K562 (cell line): ENCODE data around the gene TREH. TPM values are rescaled to one million over a fixed set of nuclear protein-coding genes. Genes with fewer than 3 reads are reported as not detected.

ENCODE experiments used
- ATAC-seq: fragments of 200-7000 bp; cut with Tn5 transposase; 3 replicates; pipeline ENCODE4 v1.9.1; 2020; ENCODE audit warnings: moderate library complexity
- BruUV-seq: library from RNA; stranded (reverse); fragments of 400-500 nt; replicated peaks from 2 replicates; lab custom pipeline; 2021; lab: Mats Ljungman, UMichigan
- CTCF ChIA-PET: fragments of 300-600 bp; formaldehyde crosslinking; extraction: SDS; loops from one replicate; lab custom pipeline; 2021; ENCODE audit warnings: low intra/inter-chr PET ratio; lab: Yijun Ruan, JAX
- POLR2A ChIA-PET: fragments of 300-600, 350-650 bp; sonication (Branson Sonifier 250); formaldehyde crosslinking; extraction: SDS; loops from one replicate; lab custom pipeline; 2021; ENCODE audit warnings: antibody characterized with exemption, inconsistent platforms; lab: Yijun Ruan, JAX
- DNase-seq, 4 experiments: peaks; one replicate each; pipeline versions ENCODE4 v3.0.0 to v3.0.0-alpha.2; 2011 to 2018; ENCODE audit warnings: low spot score in 3 of 4, mixed read lengths in 3 of 4; ENCODE audit errors: extremely low read depth in 1 of 4
- FAIRE-seq: peaks from 2 replicates; lab custom pipeline; 2011; peaks lifted over from hg19 to GRCh38; lab: Jason Lieb, UNC
- H2AFZ ChIP-seq: 2 replicates; pipeline ENCODE4 v1.6.0; 2011; ENCODE audit warnings: low read depth, low read length, control low read depth, inconsistent platforms
- H3K27ac ChIP-seq: fragments of 200-600 bp; 3 replicates; pipeline ENCODE4 v1.8.0; 2011; ENCODE audit warnings: low read depth, mild to moderate bottlenecking, control low read depth, inconsistent platforms, low read length, moderate library complexity, mixed read lengths; ENCODE audit errors: extremely low read depth
- H3K27me3 ChIP-seq, 2 experiments: fragments of 300-600 bp in 1 of 2; 2 replicates in 1 of 2; 3 replicates in 1 of 2; pipeline versions ENCODE4 v1.6.0 to v1.8.0; 2011; ENCODE audit warnings: inconsistent platforms in 2 of 2, low read length in 2 of 2, mild to moderate bottlenecking in 1 of 2, mixed read lengths in 1 of 2, moderate library complexity in 1 of 2; ENCODE audit not compliant: control insufficient read depth in 2 of 2, insufficient read depth in 2 of 2
- H3K36me3 ChIP-seq: fragments of 300-600 bp; 3 replicates; pipeline ENCODE4 v1.8.0; 2011; ENCODE audit warnings: mild to moderate bottlenecking, low read length, inconsistent platforms; ENCODE audit not compliant: control insufficient read depth, insufficient read depth
- H3K4me1 ChIP-seq, 2 experiments: fragments of 200-600 bp in 1 of 2; replicated peaks in 1 of 2; 2 replicates in 1 of 2; 3 replicates in 1 of 2; pipeline versions ENCODE4 v1.5.1 to v1.8.0; 2011; ENCODE audit warnings: inconsistent platforms in 2 of 2, low read length in 2 of 2, mild to moderate bottlenecking in 1 of 2, mixed read lengths in 1 of 2, moderate library complexity in 1 of 2; ENCODE audit not compliant: control insufficient read depth in 2 of 2, insufficient read depth in 2 of 2
- H3K4me2 ChIP-seq: 2 replicates; pipeline ENCODE4 v1.6.1; 2011; ENCODE audit warnings: low read length, control low read depth, inconsistent platforms, mixed read lengths; ENCODE audit not compliant: insufficient read depth
- H3K4me3 ChIP-seq: fragments of 200-600 bp; sonication (generic), shearing (Covaris generic); 2 replicates; pipeline ENCODE4 v1.5.1; 2016; ENCODE audit warnings: control low read depth, inconsistent platforms
- H3K79me2 ChIP-seq: fragments of 200-600 bp; 3 replicates; pipeline ENCODE4 v1.8.0; 2011; ENCODE audit warnings: low read length, inconsistent platforms; ENCODE audit not compliant: control insufficient read depth, insufficient read depth
- H3K9ac ChIP-seq, 2 experiments: 2 replicates each; pipeline versions ENCODE4 v1.6.0 to v1.6.1; 2011; ENCODE audit warnings: low read depth in 2 of 2, low read length in 2 of 2, control low read depth in 1 of 2, inconsistent platforms in 1 of 2, mild to moderate bottlenecking in 1 of 2, mixed read lengths in 1 of 2; ENCODE audit not compliant: insufficient read depth in 1 of 2
- H3K9me1 ChIP-seq: one replicate; pipeline ENCODE4 v1.6.0; 2011; ENCODE audit warnings: inconsistent platforms, mild to moderate bottlenecking, low read length, moderate library complexity; ENCODE audit not compliant: control insufficient read depth, insufficient read depth
- H3K9me3 ChIP-seq: replicated peaks from 2 replicates; pipeline ENCODE4 v1.5.1; 2011; ENCODE audit warnings: low read depth, low read length, inconsistent platforms; ENCODE audit not compliant: control insufficient read depth, insufficient read depth
- H4K20me1 ChIP-seq: replicated peaks from 2 replicates; pipeline ENCODE4 v1.6.1; 2011; ENCODE audit warnings: low read length, inconsistent platforms, mixed read lengths; ENCODE audit not compliant: control insufficient read depth, insufficient read depth
- CBX1 ChIP-seq: sonication (generic); IDR thresholded peaks from 2 replicates; pipeline ENCODE4 v1.6.1; 2016; ENCODE audit warnings: antibody characterized with exemption, low read depth, mild to moderate bottlenecking
- FOS ChIP-seq: IDR thresholded peaks from 3 replicates; pipeline ENCODE4 v1.6.1; 2011; ENCODE audit not compliant: insufficient read length; ENCODE audit errors: extremely low read depth
- FOXP1 ChIP-seq: sonication (generic); formaldehyde crosslinking; IDR thresholded peaks from 2 replicates; pipeline ENCODE4 v1.8.0; 2022; ENCODE audit warnings: mild to moderate bottlenecking, missing genetic modification reagents
- HDAC6 ChIP-seq: IDR thresholded peaks from 2 replicates; pipeline ENCODE4 v1.6.1; 2012; ENCODE audit warnings: low read depth, mild to moderate bottlenecking, control low read depth, inconsistent platforms, low read length, moderate library complexity
- HMG20B ChIP-seq: fragments of 250-450 bp; sonication (Bioruptor Pico); IDR thresholded peaks from 2 replicates; pipeline ENCODE4 v1.5.0; 2021; ENCODE audit warnings: mild to moderate bottlenecking
- NFIC ChIP-seq: fragments of 450-650 bp; IDR thresholded peaks from 2 replicates; pipeline ENCODE4 v1.6.1; 2017; ENCODE audit warnings: mild to moderate bottlenecking, inconsistent platforms
- ZNF316 ChIP-seq: fragments of 450-650 bp; IDR thresholded peaks from 2 replicates; pipeline ENCODE4 v1.6.1; 2016
- WGBS: fragments of 100-300 bp; shearing (Covaris generic); methylation state at CpG from one replicate; pipeline ENCODE4 v1.1.6; 2016; ENCODE audit warnings: low coverage, mixed read lengths; ENCODE audit not compliant: insufficient coverage; ENCODE audit errors: missing lambda C conversion rate; 5-methylcytosine and 5-hydroxymethylcytosine counted together
- in situ Hi-C: fragments of 300-500 bp; cut with MboI; formaldehyde crosslinking; loops from 4 replicates; pipeline ENCODE4 v1.15.0; 2018; ENCODE audit warnings: inconsistent platforms, mixed read lengths
- intact Hi-C: fragments of 100-400 bp; cut with micrococcal nuclease; formaldehyde crosslinking; loops from 2 replicates; pipeline ENCODE4 v1.14.2; 2022
- polyA plus RNA-seq, 8 experiments: library from polyadenylated mRNA; depleted of rRNA in 4 of 8; stranded (reverse) in 5 of 8; unstranded in 3 of 8; fragments of >200 nt; fragmentation: Nextera tagmentation in 2 of 8; fragmentation: Illumina TruSeq in 1 of 8; extraction: Ambion mirVana in 2 of 8; extraction: Trizol in 1 of 8; gene quantifications; 2 replicates each; pipeline versions ENCODE4 v1.2.1 to v1.2.3, GENCODE V29; 2011 to 2014; ENCODE audit warnings: inconsistent platforms in 1 of 8, missing spikeins in 1 of 8
- total RNA-seq, 7 experiments: library from RNA; depleted of rRNA in 6 of 7; stranded (reverse); fragments of >200 nt in 6 of 7; fragmentation: Illumina TruSeq in 2 of 7; extraction: Trizol in 2 of 7; gene quantifications; 2 replicates each; pipeline versions ENCODE4 v1.2.1 to v1.2.3, GENCODE V29; 2011 to 2021; ENCODE audit warnings: low replicate concordance in 1 of 7

Gene TREH
- total and polyA plus RNA-seq, 9 of the 15 experiments (the other 6 are each of a cell fraction or from before 2014, with no cell fraction given): 0.09 to 0.20 (median 0.11) TPM; not detected in 6

GRCh38 chr11:118641397-118642019 lies 37.9 kb downstream of the TREH start:
- TF ChIP-seq ZNF316 (no peak), FOXP1 (CRISPR knock-in tag) (no peak), NFIC (peak; percentile 82), HMG20B (CRISPR knock-in tag) (no peak), FOS (no peak), HDAC6 (no peak), CBX1 (no peak)
- peak overlapping the region in 1 of 2 experiments; percentile 19; a peak in 2 of 4 replicates for H3K9ac ChIP-seq
- FAIRE-seq (no peak), ATAC-seq (no peak), DNase-seq (no peak)
- CTCF ChIA-PET: no interaction called here
- no TSS peak for BruUV-seq
- intact Hi-C loops: no loop called here
- no peak overlapping the region for H3K27ac ChIP-seq
- no peak overlapping the region for H3K4me2 ChIP-seq
- H3K9me1 ChIP-seq: peaks cover 6% of the 10 kb centered on the region
- no peaks in the 10 kb centered on the region for H4K20me1 ChIP-seq
- WGBS: 84% methylated on average over 9 of the region's 11 CpGs
- POLR2A ChIA-PET: interaction anchor here (0.7 kb wide), 1 partner anchor 17 kb away, joined by 3 read pairs; no protein-coding TSS in a partner anchor
- H3K9me3 ChIP-seq: no peaks in the 10 kb centered on the region
- no peaks in the 10 kb centered on the region for H3K27me3 ChIP-seq
- H3K36me3 ChIP-seq: peaks cover 61% of the 10 kb centered on the region
- H3K4me1 ChIP-seq: peaks cover 15 to 34% of the 10 kb centered on the region in 2 experiments; a peak in 4 of 5 replicates
- no peak overlapping the region for H3K4me3 ChIP-seq
- H2AFZ ChIP-seq: no peak overlapping the region
- in situ Hi-C loops: no loop called here
- H3K79me2 ChIP-seq: no peaks in the 10 kb centered on the region
